Central memory CD4-positive, alpha-beta T cell (primary cell): ENCODE measurements around the gene TMEM9B.

Source experiments
- DNase-seq: peaks from one replicate; pipeline ENCODE4 v3.0.0; 2022

Gene TMEM9B

DNA sequence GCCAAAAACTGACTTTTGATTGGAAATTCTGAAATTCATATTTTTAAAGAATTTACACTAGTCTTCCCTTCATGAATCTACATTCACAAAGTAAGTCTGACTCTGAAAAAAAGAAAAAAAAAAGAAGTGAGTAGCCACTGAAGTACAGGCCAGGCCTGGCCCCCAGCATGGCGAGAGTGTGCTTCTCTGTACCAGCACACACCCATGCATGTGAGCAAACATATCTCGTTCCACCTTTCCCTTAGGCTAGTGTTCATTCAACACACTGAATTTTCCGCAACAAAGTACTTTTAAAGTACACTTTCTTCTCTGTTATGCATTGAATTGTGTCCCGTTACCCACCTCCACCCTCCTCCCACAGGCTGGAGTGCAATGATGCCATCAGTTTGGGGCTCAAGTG lies 36.0 kb downstream of the TMEM9B start:
- no peak for DNase-seq

GRCh38 chr11:8927233-8927632 lies 37.0 kb downstream of the TMEM9B start:
- DNase-seq, result no peak

DNA sequence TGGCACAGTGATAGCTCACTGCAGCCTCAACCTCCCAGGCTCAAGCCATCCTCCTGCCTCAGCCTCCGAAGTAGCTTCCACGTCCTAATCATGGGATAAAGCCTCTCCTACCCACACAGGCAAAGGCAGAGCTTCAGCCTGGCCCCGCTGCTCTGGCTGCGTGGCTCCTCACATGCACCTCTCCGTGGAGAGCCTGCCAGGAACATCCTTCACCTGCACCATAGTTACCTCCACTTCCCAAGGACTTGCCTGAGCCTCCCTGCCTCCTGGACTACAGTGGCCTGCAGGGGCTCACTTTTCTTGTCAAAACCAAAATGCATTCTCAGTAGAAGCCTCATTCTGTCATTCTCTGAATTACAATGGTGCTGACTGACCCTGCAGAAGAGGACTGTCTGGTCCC lies 38.0 kb downstream of the TMEM9B start:
- DNase-seq, result no peak

DNA sequence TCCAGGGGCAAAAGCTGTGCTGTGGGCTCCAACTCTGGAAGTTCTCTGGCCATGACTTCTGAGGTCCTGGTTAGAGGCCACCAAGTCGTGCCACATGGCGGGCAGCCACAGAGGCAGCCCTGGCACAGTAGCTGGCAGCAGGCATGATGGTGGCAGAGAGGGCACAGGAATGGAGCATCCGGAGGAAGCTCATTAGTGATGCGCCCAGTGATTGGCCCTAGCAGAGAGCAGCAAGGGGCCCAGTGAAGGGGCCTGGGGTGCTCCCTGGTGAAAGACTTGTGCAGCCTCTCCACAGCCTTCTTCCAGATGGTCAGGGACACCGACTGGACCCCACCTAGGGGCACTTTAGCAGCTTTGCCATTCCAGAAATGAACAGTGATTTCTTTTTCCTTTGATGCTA lies 38.5 kb downstream of the TMEM9B start:
- DNase-seq, result no peak

GRCh38 chr11:8922691-8923090 lies 41.6 kb downstream of the TMEM9B start:
- DNase-seq, result no peak

DNA sequence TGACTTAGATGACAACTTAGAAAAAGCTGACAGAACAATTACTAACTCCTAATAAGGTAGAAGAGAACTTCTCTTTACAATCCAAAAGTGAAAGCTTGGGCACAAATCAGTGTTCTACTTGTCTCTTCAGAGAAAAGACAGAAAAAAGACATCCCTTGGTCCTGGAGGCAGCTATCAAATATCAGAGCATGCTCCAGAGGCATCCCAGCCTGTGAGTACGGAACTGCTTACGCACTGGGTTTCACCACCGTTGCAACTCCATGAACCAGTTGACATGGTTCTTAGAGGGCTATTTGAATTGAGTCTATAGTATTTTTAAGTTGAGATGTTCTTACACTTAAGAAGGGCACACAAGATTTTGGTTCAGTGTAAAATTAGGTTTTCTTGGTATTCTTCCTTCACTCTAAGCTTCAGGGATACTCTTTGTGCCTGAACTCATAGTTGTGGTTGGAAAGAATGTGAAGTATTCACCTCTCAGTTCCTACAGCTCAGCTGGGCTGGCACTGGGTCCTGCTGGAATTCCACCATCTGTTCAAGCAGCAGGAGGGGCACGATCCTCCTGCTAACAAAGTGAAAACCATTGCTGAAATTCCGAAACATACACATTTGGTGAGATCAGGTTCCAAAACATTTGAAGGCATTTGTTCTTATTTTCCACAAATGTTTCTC lies 47.0 kb downstream of the TMEM9B start:
- no peak for DNase-seq

DNA sequence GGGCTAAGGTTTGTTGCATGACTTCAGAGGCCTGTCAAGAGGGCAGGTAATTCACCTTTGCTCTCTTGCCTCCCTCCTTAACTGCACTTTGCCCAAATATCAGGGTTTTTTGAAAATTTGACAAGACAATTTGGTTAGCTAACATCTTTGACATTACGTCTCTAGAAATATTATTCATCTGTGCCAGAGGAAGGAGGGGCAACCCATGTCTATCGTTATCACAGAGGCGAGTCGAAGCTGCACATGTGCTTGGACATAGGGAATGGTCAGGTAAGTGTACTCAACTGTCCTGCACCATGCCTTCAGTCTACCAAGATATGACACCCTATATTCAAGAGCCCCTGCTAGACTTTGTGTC lies 49.6 kb downstream of the TMEM9B start:
- no peak for DNase-seq

DNA sequence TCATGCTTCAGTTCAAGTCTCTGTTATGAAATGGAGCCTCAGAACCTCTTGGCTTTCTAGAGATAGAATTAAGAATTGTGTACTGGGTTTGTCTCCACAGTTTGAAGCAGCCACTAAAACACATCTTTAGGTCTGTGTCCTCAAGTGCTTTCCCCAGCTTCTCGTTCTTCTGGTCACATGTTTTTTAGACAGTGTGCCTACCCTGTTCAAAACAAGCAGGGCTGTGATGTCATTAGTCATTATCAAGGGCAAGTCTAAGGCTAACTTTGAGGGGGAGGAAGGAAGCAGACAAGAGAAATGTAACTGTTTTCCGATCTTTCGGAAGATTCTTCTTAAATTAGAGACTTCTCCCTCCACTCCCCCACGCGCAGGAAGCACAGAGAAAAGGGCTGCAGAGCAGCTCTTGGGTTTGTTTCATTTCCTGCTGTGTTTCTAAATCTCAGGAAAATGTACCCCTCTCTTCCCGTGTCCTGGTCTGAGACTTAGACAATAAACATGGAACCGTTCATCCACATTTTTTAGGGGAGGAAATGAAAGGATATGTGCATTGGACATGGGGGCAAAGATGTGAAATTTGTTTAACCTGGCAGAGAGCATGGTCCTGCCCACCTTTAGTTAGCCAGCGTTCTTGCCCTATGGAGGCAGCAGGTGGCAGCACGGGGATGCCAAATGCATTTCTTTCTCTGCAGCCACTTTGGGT lies 50.1 kb downstream of the TMEM9B start:
- peak; percentile 26 for DNase-seq

DNA sequence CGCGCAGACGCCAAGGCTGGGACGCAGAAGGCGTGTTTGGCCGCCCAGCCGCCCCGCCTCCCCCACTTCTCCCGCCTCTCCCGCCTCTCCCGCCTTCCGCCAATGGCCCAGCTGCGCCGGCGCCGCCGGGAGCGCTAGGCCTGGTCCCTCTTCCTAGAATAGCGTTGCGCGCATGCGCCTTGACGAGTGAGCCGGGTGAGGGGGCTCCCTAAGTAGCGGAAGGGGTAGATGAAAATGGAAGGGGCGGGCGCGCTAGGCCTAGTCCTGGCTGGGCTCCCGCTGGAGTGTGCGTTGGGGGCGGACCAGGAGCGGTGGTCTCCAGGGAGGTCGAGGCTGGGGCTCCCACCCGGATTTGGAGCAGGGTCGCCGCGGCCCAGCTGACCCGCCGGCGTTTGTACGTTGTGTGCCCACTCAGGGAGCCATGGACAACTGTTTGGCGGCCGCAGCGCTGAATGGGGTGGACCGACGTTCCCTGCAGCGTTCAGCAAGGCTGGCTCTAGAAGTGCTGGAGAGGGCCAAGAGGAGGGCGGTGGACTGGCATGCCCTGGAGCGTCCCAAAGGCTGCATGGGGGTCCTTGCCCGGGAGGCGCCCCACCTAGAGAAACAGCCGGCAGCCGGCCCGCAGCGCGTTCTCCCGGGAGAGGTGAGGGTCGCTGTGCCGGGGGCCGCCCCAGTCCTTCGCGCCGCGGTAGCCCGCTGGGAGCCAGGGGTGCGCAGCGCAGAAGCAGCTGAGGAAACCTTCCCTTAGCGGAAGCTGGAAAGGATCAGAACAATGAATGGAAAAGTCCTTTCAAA lies 53.0 kb downstream of the TMEM9B start, which contains the start of gene AKIP1:
Gene AKIP1, plus strand, starts transcription at position 161 of the 795 bp plus-strand sequence. Its CDS starts 261 bp downstream, at position 422.
- DNase-seq, result peak; percentile 70

DNA sequence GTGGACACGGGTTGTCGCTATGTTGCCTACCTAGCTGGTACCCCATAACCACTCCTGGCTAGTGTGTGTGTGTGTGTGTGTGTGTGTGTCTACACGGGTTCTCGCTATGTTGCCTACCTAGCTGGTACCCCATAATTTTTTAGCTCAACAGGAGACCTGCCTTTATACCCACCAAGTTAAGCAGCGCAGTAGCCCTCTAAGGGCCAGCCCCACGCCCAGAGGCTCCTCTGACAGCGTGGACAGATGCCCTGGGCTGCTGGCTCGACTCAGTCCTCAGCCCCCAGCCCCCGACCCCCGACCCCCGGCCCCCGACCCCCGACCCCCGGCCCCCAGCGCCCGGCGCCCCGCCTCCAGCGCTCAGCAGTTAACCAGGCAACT lies 53.6 kb downstream of the TMEM9B start:
- DNase-seq, result no peak

GRCh38 chr11:8908099-8908498 lies 56.1 kb downstream of the TMEM9B start:
- no peak for DNase-seq

DNA sequence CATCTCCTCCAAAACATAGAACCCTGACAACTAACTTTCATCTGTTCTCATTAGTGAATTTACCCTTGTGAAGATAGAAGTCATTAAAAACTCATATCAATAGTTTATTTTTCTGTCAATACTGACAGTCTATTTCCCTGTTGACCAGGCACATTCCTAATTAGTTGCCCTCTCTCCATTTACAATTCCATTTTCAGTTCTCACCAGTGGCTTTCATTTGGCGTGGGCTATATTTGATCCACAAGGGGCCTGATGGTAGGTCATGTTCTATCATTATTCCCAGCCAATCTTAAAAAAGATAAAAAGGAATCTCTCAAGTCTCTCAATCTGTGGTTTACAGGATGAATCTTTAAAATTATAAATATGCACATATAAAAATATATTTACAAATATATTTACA lies 57.1 kb downstream of the TMEM9B start:
- no peak for DNase-seq

- DNase-seq, result no peak
Measured at GRCh38 chr11:8905528-8906165, 58.6 kb downstream of the TMEM9B start.

DNA sequence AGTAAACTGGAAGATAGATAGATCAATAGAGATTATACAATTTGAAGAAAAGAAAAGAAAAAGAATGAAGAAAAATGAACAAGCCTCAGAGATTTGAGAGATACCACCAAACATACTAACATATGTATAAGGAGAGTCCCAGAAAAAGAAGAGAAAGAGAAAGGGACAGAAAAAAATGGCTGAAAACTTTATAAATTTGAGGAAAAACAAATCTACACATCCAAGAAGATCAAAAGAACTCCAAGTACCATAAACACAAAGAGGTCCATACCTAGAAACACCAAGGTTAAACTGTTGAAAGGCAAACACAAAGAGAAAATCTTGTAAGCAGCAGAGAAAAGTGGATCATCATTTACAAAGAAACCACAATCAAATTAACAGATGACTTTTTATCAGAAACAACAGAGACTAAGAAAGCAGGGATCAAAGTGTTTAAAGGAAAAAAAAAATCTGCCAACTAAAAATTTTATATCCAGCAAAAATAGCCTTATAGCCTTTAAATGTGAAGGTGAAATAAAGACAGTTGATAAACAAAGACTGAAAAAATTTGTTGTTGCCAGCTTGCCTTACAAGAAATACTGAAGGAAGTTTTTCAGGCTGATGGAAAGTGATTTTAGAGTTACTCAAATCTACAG lies 65.0 kb downstream of the TMEM9B start:
- DNase-seq, result no peak
